ENCODE measurements around the gene IL10RA.

Gene IL10RA

GRCh38 chr11:117999354-117999993 is 13.3 kb downstream of the IL10RA start:
- no peak for TF ChIP-seq CTCF (IDR thresholded peaks at IDR 0.05; ENCODE audit: poor library complexity, severe bottlenecking)
- Histone ChIP-seq H3K4me3 (ENCODE audit: severe bottlenecking) (no peak overlapping the region), H3K36me3 (ENCODE audit: low read depth) (no peaks in the 10 kb centered on the region), H3K9me3 (ENCODE audit: severe bottlenecking) (no peaks in the 10 kb centered on the region), H3K4me1 (ENCODE audit: insufficient read depth, poor library complexity, severe bottlenecking) (no peaks in the 10 kb centered on the region), H3K27me3 (ENCODE audit: insufficient read depth, poor library complexity, severe bottlenecking) (no peaks in the 10 kb centered on the region), H3K27ac (ENCODE audit: poor library complexity, severe bottlenecking) (no peak overlapping the region)
- DNase-seq (ENCODE audit: low spot score): no peak
- ATAC-seq (ENCODE audit: low read depth): no peak

GRCh38 chr11:118000067-118000849 is 14.1 kb downstream of the IL10RA start:
- H3K27ac ChIP-seq (ENCODE audit: poor library complexity, severe bottlenecking): no peak overlapping the region
- no peaks in the 10 kb centered on the region for H3K27me3 ChIP-seq (ENCODE audit: insufficient read depth, poor library complexity, severe bottlenecking)
- DNase-seq (ENCODE audit: low spot score): no peak
- no peaks in the 10 kb centered on the region for H3K9me3 ChIP-seq (ENCODE audit: severe bottlenecking)
- no peaks in the 10 kb centered on the region for H3K4me1 ChIP-seq (ENCODE audit: insufficient read depth, poor library complexity, severe bottlenecking)
- ATAC-seq (ENCODE audit: low read depth): no peak
- no peak overlapping the region for H3K4me3 ChIP-seq (ENCODE audit: severe bottlenecking)
- no peaks in the 10 kb centered on the region for H3K36me3 ChIP-seq (ENCODE audit: low read depth)
- no peak for TF ChIP-seq CTCF (IDR thresholded peaks at IDR 0.05; ENCODE audit: poor library complexity, severe bottlenecking)

GRCh38 chr11:118000850-118001228 is 14.6 kb downstream of the IL10RA start:
- Histone ChIP-seq H3K27me3 (ENCODE audit: insufficient read depth, poor library complexity, severe bottlenecking) (no peaks in the 10 kb centered on the region), H3K27ac (ENCODE audit: poor library complexity, severe bottlenecking) (no peak overlapping the region), H3K9me3 (ENCODE audit: severe bottlenecking) (no peaks in the 10 kb centered on the region), H3K4me1 (ENCODE audit: insufficient read depth, poor library complexity, severe bottlenecking) (no peaks in the 10 kb centered on the region), H3K36me3 (ENCODE audit: low read depth) (no peaks in the 10 kb centered on the region), H3K4me3 (ENCODE audit: severe bottlenecking) (no peak overlapping the region)
- no peak for ATAC-seq (ENCODE audit: low read depth)
- DNase-seq (ENCODE audit: low spot score): no peak
- TF ChIP-seq CTCF (IDR thresholded peaks at IDR 0.05; ENCODE audit: poor library complexity, severe bottlenecking): no peak

- Histone ChIP-seq H3K36me3 (ENCODE audit: low read depth) (no peaks in the 10 kb centered on the region), H3K27me3 (ENCODE audit: insufficient read depth, poor library complexity, severe bottlenecking) (no peaks in the 10 kb centered on the region), H3K9me3 (ENCODE audit: severe bottlenecking) (no peaks in the 10 kb centered on the region), H3K4me3 (ENCODE audit: severe bottlenecking) (no peak overlapping the region), H3K4me1 (ENCODE audit: insufficient read depth, poor library complexity, severe bottlenecking) (no peaks in the 10 kb centered on the region), H3K27ac (ENCODE audit: poor library complexity, severe bottlenecking) (no peak overlapping the region)
- no peak for ATAC-seq (ENCODE audit: low read depth)
- no peak for DNase-seq (ENCODE audit: low spot score)
- no peak for TF ChIP-seq CTCF (IDR thresholded peaks at IDR 0.05; ENCODE audit: poor library complexity, severe bottlenecking)
These were observed 15.3 kb downstream of the IL10RA start for GRCh38 chr11:118001494-118001971.
